Heart left ventricle (tissue), 13 donors: Measurements from ENCODE around the gene PSMB10.

ENCODE experiments used
- CTCF ChIP-seq, 12 donors: fragments of 200-600 bp; sonication (generic) in 4 of 12; IDR thresholded peaks; one replicate each; pipeline versions ENCODE4 v1.5.0 to v1.8.0; 2018 to 2022; ENCODE audit warnings: antibody characterized with exemption in 12 of 12, mild to moderate bottlenecking in 5 of 12
- POLR2A ChIP-seq, 2 donors: fragments of 450-650 bp; IDR thresholded peaks; one replicate each; pipeline ENCODE4 v1.6.1; 2017; ENCODE audit warnings: antibody characterized with exemption in 2 of 2, mild to moderate bottlenecking in 2 of 2, moderate library complexity in 2 of 2
- donor health status: ischemic (EF 13 %, LVEDD 7.1; RV severe dilation, severe dysfunction).
- donor health status: DM: no; HTN: yes; CAD: no.
- donor health status: DM: no; HTN: no; CAD: no.
- donor health status: ischemic (EF 25% LVEDD 6.9; RV normal size, moderate dysfunction).
- donor health status: ischemic (EF 25% LVEDD 5.7; RV mildly dilated, moderate dysfunction).
- donor health status: ischemic (EF 35%, LVEDD 5.7; RV mildly dilated, moderate dysfunction).
- donor health status: nonischemic (EF 11% LVEDD 7.7; RV severe dilation, severe dysfunction).
- donor health status: DM: yes; HTN: yes; CAD: no.
- donor health status: PGD.
- donor health status: ischemic (EF 29% LVEDD 5.4; RV normal size, mild dysfunction).
- donor health status: nonischemic (EF 23%, LVEDD 6.1; RV moderate dilation, normal function).

GRCh38 chr16:67897231-67897630, 39.4 kb downstream of the PSMB10 start:
- TF ChIP-seq CTCF (IDR thresholded peaks at IDR 0.05): no peak
- no peak for TF ChIP-seq POLR2A (IDR thresholded peaks at IDR 0.05)
